HEK293T (cell line): Measurements from ENCODE around the gene TRPM3.

Source experiments
- FOXA1 ChIP-seq: fragments of 450-650 bp; IDR thresholded peaks from 2 replicates; pipeline ENCODE4 v1.6.1; 2016; ENCODE audit warnings: mild to moderate bottlenecking
- SUZ12 ChIP-seq: fragments of 450-650 bp; IDR thresholded peaks from 2 replicates; pipeline ENCODE4 v1.6.1; 2016; ENCODE audit warnings: mild to moderate bottlenecking

GRCh38 chr9:70964861-70965260 is 156.6 kb downstream of the TRPM3 start:
- TF ChIP-seq FOXA1 (no peak), SUZ12 (no peak)
